GM13976 (cell line): ENCODE results near the gene HLTF.

Source experiments
- DNase-seq: peaks from one replicate; pipeline ENCODE4 v3.0.0; 2012; ENCODE audit warnings: low spot score
- in situ Hi-C: fragments of 300-500 bp; cut with MboI; formaldehyde crosslinking; loops from one replicate; pipeline ENCODE4 v1.12.0; 2022; ENCODE audit warnings: low sequenced_read_pairs, mixed read lengths, inconsistent platforms; ENCODE audit not compliant: unreplicated experiment
- TF ChIP-seq, protein P1 (sequence below): IDR thresholded peaks from 2 replicates; pipeline ENCODE4 v1.5.1; 2012; ENCODE audit warnings: borderline replicate concordance, mild to moderate bottlenecking; ENCODE audit not compliant: insufficient read depth; ENCODE audit errors: extremely low read depth, missing control alignments, control extremely low read depth

Gene HLTF

DNA sequence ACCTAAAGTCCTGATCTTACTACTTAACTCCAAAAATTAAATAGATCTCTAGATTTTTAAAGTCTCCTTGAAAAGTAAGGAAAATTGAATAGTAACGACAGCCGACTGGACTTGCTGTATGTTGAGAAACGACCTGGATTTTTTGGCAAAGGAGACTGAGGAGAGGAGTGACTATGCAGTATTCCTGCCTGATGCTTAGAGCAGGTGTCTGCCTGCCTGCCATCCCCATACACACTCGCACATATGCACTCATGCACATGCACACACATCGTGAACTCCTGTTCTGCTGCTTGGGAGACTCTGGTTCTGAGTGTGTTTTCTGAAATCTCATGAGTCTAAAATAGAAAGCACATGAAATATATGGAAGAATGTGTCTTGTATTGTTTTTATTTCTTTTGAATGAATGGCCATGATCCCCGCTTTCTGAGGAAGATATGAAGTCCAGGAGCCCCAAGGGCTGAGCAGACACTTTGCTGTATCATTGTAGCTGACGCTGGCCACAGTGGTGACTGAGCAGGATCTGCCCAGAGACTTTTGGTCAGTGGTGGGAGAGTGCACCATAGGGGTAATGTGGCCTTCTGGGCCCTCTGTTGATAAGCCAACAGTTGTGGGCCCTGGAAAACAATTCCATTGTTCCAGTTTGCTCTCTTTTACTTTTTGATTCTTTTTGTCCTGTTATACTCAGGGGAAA, 78.6 kb downstream of the HLTF start:
- TF ChIP-seq, protein P1, sequence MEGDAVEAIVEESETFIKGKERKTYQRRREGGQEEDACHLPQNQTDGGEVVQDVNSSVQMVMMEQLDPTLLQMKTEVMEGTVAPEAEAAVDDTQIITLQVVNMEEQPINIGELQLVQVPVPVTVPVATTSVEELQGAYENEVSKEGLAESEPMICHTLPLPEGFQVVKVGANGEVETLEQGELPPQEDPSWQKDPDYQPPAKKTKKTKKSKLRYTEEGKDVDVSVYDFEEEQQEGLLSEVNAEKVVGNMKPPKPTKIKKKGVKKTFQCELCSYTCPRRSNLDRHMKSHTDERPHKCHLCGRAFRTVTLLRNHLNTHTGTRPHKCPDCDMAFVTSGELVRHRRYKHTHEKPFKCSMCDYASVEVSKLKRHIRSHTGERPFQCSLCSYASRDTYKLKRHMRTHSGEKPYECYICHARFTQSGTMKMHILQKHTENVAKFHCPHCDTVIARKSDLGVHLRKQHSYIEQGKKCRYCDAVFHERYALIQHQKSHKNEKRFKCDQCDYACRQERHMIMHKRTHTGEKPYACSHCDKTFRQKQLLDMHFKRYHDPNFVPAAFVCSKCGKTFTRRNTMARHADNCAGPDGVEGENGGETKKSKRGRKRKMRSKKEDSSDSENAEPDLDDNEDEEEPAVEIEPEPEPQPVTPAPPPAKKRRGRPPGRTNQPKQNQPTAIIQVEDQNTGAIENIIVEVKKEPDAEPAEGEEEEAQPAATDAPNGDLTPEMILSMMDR, result no peak
- in situ Hi-C loops, result no loop called here
- no peak for DNase-seq

DNA sequence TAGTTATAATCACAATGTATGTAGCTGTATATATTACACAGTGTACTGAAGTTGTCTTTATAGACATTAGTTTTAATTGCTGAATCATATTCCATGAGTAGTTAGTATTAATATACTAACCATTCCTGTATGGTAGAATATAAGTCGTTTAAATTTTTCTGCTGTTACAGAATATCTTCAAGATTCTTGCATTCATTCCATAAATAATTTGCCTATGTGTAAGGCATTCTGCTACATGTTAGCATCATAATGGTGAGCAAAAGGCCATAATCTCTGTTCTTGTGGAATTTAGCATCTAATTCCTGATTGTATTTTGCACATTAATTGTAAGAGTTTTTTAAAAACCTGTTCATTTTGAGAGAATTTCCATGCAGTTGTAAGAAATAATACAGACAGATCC, 80.9 kb downstream of the HLTF start:
- no peak for DNase-seq
- in situ Hi-C loops, result no loop called here
- TF ChIP-seq, protein P1, result no peak

DNA sequence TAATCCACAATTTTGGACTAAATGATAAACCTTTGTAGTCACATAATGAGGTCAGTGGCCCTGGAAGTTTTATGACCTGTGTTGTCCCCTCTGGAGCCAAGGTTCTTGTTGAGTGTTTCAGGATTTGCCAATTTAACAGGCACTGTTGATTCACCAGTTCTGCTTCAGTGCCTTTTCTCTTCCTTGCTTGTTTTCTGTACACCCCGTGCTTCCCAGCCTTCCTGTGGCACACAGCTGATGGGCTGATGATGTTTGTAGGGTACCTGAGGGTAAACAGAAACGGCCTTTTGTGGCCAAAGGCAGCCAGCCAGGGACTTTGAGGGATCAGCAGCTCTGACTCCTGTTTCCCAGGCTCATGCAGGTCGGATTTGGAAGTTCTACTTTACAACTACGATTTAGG, 81.7 kb downstream of the HLTF start:
- in situ Hi-C loops, result no loop called here
- no peak for DNase-seq
- TF ChIP-seq, protein P1, result no peak

DNA sequence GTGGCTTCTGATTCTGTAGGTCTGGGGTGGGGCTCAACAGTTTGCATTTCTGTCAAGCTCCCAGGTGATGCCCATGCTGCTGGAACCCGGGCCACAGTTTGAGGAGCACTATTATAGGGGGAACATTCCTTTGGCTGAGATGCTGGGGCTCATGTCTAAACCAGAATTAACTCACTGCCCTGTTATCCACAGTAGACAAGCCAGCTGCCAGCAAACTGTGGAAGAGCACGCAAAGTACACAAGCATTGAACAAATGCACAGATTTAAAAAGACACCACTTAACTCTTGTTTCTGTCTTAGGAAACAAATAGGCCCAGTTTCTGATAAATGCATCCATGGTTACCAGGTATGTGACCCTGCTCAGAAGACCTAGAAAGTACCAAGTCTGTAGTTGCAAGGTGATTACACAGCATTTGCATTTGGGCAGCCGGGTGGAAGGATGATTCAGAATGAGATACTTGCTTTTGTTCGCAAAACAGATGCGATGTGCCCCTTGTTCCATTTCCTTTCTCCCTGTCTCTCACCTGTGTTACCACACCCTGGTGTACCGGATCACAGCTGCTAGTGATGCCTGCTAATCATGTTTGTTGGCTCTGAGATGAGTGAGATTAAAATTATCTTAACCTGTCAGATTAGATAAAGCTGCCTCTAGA, 82.6 kb downstream of the HLTF start:
- TF ChIP-seq, protein P1, result no peak
- in situ Hi-C loops, result no loop called here
- DNase-seq, result no peak

DNA sequence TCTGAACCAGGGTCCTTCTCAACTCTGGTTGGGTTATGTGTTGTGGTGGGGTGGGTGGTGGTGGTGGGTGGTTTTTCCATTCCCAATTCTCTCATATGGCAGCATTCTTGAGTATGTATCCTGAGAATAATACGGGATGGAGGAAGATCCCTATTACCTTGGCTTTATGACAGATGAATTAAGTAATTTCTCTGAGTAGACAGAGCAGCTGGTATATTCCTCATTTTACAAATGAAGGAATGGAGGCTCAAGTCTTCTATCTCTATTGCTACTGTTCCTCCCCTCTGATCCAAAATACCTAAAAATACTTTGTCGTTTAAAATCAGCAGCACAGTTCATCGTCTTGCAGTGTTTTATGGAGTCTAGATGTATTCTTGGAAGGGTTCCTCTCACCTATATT, 84.6 kb downstream of the HLTF start:
- TF ChIP-seq, protein P1, result no peak
- in situ Hi-C loops, result no loop called here
- DNase-seq, result no peak

- DNase-seq, result no peak
- TF ChIP-seq, protein P1, result no peak
- in situ Hi-C loops, result no loop called here
These were observed 86.1 kb downstream of the HLTF start for GRCh38 chr3:149000206-149000745.
